KG1 (cell line): ENCODE measurements around the gene ROBO1.
"Not testable (repeated sequence)": the region's sequence is repeated elsewhere in the genome, so short reads cannot be mapped to it uniquely, and the experiment has no call there.

Source experiments
- DNase-seq: peaks from one replicate; lab custom pipeline; 2025; lab: John Stamatoyannopoulos, UW

ROBO1 gene

GRCh38 chr3:78908236-78908635 lies 859.6 kb downstream of the ROBO1 start:
- DNase-seq: no peak

- DNase-seq: no peak
Observed at GRCh38 chr3:78907367-78907766, 860.4 kb downstream of the ROBO1 start.

GRCh38 chr3:78906930-78907329 lies 860.9 kb downstream of the ROBO1 start:
- no peak for DNase-seq

- no peak for DNase-seq
Observed at GRCh38 chr3:78906245-78906644, 861.6 kb downstream of the ROBO1 start.

GRCh38 chr3:78905700-78906099 lies 862.1 kb downstream of the ROBO1 start:
- DNase-seq: no peak

- no peak for DNase-seq
Observed at GRCh38 chr3:78901544-78901943, 866.3 kb downstream of the ROBO1 start.

- DNase-seq: no peak
Observed at GRCh38 chr3:78900880-78901279, 866.9 kb downstream of the ROBO1 start.

- no peak for DNase-seq
Observed at GRCh38 chr3:78900426-78900825, 867.4 kb downstream of the ROBO1 start.

GRCh38 chr3:78895528-78895927 lies 872.3 kb downstream of the ROBO1 start:
- no peak for DNase-seq

- no peak for DNase-seq
Observed at GRCh38 chr3:78894787-78895186, 873.0 kb downstream of the ROBO1 start.

- no peak for DNase-seq
Observed at GRCh38 chr3:78893161-78893560, 874.6 kb downstream of the ROBO1 start.

GRCh38 chr3:78889348-78889747 lies 878.5 kb downstream of the ROBO1 start:
- DNase-seq: no peak

GRCh38 chr3:78888635-78889034 lies 879.2 kb downstream of the ROBO1 start:
- no peak for DNase-seq

GRCh38 chr3:78887547-78888011 lies 880.2 kb downstream of the ROBO1 start:
- DNase-seq: no peak

GRCh38 chr3:78887029-78887428 lies 880.8 kb downstream of the ROBO1 start:
- no peak for DNase-seq

GRCh38 chr3:78884567-78884966 lies 883.2 kb downstream of the ROBO1 start:
- DNase-seq: not testable (repeated sequence)

GRCh38 chr3:78882251-78882650 lies 885.5 kb downstream of the ROBO1 start:
- DNase-seq: no peak

- no peak for DNase-seq
Observed at GRCh38 chr3:78881501-78881900, 886.3 kb downstream of the ROBO1 start.

GRCh38 chr3:78880603-78881461 lies 887.0 kb downstream of the ROBO1 start:
- no peak for DNase-seq

GRCh38 chr3:78879295-78879860 lies 888.4 kb downstream of the ROBO1 start:
- DNase-seq: no peak

- no peak for DNase-seq
Observed at GRCh38 chr3:78878789-78879188, 889.0 kb downstream of the ROBO1 start.

GRCh38 chr3:78878011-78878410 lies 889.8 kb downstream of the ROBO1 start:
- no peak for DNase-seq

- no peak for DNase-seq
Observed at GRCh38 chr3:78875851-78876250, 891.9 kb downstream of the ROBO1 start.

GRCh38 chr3:78875436-78875835 lies 892.4 kb downstream of the ROBO1 start:
- DNase-seq: no peak
